IPS DF 6.9 (cell line): Measurements from ENCODE around the gene TDRKH.
"Not testable (repeated sequence)": the region's sequence is repeated elsewhere in the genome, so short reads cannot be mapped to it uniquely, and the experiment has no call there.

Experiments used
- DNase-seq: peaks from one replicate; pipeline ENCODE4 v3.0.0-alpha.2; 2013; ENCODE audit warnings: low read depth, low spot score
- H3K27ac ChIP-seq: one replicate; pipeline ENCODE4 v1.5.1; 2013; ENCODE audit warnings: low read length, control low read depth
- H3K27me3 ChIP-seq: 2 replicates; pipeline ENCODE4 v1.6.1; 2013; ENCODE audit warnings: mild to moderate bottlenecking, low read length; ENCODE audit not compliant: control insufficient read depth, insufficient read depth
- H3K36me3 ChIP-seq: 2 replicates; pipeline ENCODE4 v1.6.1; 2013; ENCODE audit warnings: low read length; ENCODE audit not compliant: control insufficient read depth, insufficient read depth
- H3K4me1 ChIP-seq: 2 replicates; pipeline ENCODE4 v1.6.1; 2013; ENCODE audit warnings: low read length; ENCODE audit not compliant: control insufficient read depth, insufficient read depth
- H3K4me3 ChIP-seq: 2 replicates; pipeline ENCODE4 v1.5.1; 2013; ENCODE audit warnings: mild to moderate bottlenecking, low read length
- H3K9me3 ChIP-seq: 2 replicates; pipeline ENCODE4 v1.6.1; 2013; ENCODE audit warnings: low read length, inconsistent platforms; ENCODE audit not compliant: control insufficient read depth, insufficient read depth
- WGBS: extraction: QIAGEN DNeasy Blood & Tissue Kit; methylation state at CpG from one replicate; pipeline ENCODE4 v1.1.7; 2013; ENCODE audit warnings: mixed read lengths, missing lambda C conversion rate; ENCODE audit not compliant: insufficient read length, insufficient coverage; 5-methylcytosine and 5-hydroxymethylcytosine counted together

TDRKH gene

DNA sequence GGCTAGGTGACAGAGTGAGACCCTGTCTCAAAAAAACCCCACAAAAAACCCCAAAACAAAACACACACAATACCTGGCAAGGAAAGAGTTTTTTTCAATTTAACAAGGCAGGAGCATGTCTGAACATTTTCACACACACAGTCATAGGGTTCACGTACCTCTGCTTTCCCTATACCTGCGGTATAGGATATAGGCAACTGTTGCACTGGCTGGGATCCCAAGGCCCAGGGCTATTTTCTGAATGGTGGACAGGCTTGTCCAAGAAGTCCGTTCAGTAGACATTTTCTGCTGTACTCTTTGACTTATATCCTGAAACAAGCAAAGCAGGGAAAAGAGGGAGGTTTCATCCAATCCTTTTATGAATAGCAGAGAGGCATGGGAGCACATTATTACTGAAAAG, 7.6 kb downstream of the TDRKH start:
- H3K4me3 ChIP-seq: no peak overlapping the region
- DNase-seq: no peak
- no peaks in the 10 kb centered on the region for H3K27me3 ChIP-seq
- no peak overlapping the region for H3K27ac ChIP-seq
- H3K9me3 ChIP-seq: no peaks in the 10 kb centered on the region
- no CpG with 5 or more reads among the region's 3 CpGs for WGBS
- no peaks in the 10 kb centered on the region; the same call in 1 of the 2 replicates for H3K36me3 ChIP-seq
- H3K4me1 ChIP-seq: no peaks in the 10 kb centered on the region

GRCh38 chr1:151782026-151782425, 8.3 kb downstream of the TDRKH start:
- H3K4me3 ChIP-seq, H3K27ac ChIP-seq, H3K27me3 ChIP-seq, H3K36me3 ChIP-seq, H3K9me3 ChIP-seq, DNase-seq, H3K4me1 ChIP-seq: not testable (repeated sequence)
- no CpG with 5 or more reads among the region's 5 CpGs for WGBS

GRCh38 chr1:151780736-151781135, 9.6 kb downstream of the TDRKH start:
- not testable (repeated sequence) for H3K27me3 ChIP-seq
- WGBS: no CpG with 5 or more reads among the region's 5 CpGs

DNA sequence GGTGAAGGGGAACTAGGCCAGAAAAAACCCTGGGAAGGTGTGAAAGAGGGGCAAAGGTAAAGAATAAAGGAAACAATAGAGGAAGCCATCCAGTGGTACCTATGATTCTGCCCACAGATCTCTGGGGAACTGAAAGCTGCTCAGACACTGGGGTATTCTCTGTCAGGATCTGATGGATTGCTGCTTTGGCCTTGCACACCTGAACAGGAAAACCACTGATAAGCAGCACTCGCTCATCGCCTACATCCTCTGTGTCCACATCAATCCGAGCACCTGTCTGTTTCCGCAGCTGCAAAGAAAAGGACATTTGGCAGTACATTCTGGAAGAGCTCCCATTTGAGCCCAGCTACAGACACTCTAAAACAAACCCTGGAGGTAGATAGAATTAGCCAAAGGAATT, 10.4 kb downstream of the TDRKH start:
- Histone ChIP-seq H3K36me3 (no peaks in the 10 kb centered on the region; the same call in 1 of the 2 replicates), H3K27ac (no peak overlapping the region), H3K4me3 (no peak overlapping the region), H3K27me3 (no peaks in the 10 kb centered on the region), H3K9me3 (no peaks in the 10 kb centered on the region), H3K4me1 (no peaks in the 10 kb centered on the region)
- no peak for DNase-seq
- no CpG with 5 or more reads among the region's 4 CpGs for WGBS

More at GRCh38 chr1:151780736-151781135, 9.6 kb downstream of the TDRKH start:
- not testable (repeated sequence) for DNase-seq, H3K4me1 ChIP-seq, H3K27ac ChIP-seq, H3K4me3 ChIP-seq, H3K9me3 ChIP-seq, H3K36me3 ChIP-seq

DNA sequence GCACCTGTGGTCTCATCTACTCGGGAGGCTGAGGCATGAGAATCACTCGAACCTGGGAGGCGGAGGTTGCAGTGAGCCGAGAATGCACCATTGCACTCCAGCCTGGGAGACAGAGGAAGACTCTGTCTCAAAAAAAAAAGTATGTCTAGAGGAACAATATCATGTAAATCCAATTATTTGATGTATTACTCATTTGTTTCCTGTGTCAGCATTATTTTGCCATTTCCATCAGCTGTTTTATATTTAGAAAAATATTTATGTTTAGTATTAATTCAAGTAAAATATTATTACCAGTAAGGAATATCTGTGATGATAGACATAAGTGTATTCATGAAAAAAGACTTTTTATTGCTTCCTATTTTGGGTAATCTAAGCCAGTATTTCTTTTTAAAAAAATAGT, 13.0 kb downstream of the TDRKH start:
- Histone ChIP-seq H3K4me3 (no peak overlapping the region), H3K4me1 (no peaks in the 10 kb centered on the region), H3K27me3 (no peaks in the 10 kb centered on the region), H3K27ac (no peak overlapping the region), H3K9me3 (no peaks in the 10 kb centered on the region), H3K36me3 (no peaks in the 10 kb centered on the region; the same call in 1 of the 2 replicates)
- no CpG with 5 or more reads among the region's 4 CpGs for WGBS
- DNase-seq: no peak

- Histone ChIP-seq H3K27ac (no peak overlapping the region), H3K27me3 (no peaks in the 10 kb centered on the region), H3K36me3 (no peaks in the 10 kb centered on the region; the same call in 1 of the 2 replicates), H3K4me3 (no peak overlapping the region), H3K4me1 (no peaks in the 10 kb centered on the region), H3K9me3 (no peaks in the 10 kb centered on the region)
- DNase-seq: no peak
- no CpG with 5 or more reads among the region's 3 CpGs for WGBS
These were observed 13.6 kb downstream of the TDRKH start for GRCh38 chr1:151776665-151777062.

DNA sequence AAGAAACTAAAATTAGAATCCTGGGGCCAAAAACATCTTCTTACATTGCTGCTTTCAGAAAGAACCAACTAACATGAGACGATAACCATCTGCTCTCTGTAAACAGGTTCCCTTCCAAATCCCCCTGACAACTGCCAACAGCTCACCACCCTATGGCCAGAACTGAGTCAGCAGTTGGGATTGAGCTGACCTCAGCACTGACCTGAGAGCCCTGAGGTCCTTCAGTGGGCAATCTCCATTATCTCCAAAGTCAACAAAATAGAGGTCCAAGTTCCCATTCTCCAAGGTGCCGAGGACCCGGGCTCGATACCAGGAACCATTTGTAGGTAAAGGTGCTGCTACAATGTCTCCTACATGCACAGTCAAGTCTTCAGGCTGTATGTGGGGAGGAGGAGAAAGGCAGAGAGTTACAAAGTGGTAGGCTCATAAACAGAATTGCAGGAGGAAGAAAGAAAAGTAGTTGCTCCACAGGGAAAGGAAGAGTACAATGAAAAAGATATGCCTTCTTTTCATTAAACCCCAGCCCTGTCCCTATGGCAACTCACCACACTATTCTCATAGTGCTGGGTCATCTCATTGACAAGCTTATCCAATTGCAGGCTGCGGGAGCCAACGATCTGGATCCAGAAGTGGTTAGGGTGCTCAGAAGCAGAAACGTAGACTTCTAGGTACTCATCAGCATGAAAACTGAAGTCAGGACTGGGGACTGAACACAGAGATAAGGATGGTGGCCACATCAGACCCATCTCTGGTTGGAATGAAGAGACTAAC, 14.2 kb downstream of the TDRKH start:
- Histone ChIP-seq H3K4me3 (no peak overlapping the region), H3K36me3 (no peaks in the 10 kb centered on the region; the same call in 1 of the 2 replicates), H3K27me3 (no peaks in the 10 kb centered on the region), H3K4me1 (no peaks in the 10 kb centered on the region), H3K27ac (no peak overlapping the region), H3K9me3 (no peaks in the 10 kb centered on the region)
- no CpG with 5 or more reads among the region's 7 CpGs for WGBS
- DNase-seq: no peak

- H3K27me3 ChIP-seq: no peaks in the 10 kb centered on the region
- no peaks in the 10 kb centered on the region; the same call in 1 of the 2 replicates for H3K36me3 ChIP-seq
- H3K27ac ChIP-seq: no peak overlapping the region
- DNase-seq: no peak
- H3K9me3 ChIP-seq: no peaks in the 10 kb centered on the region
- no CpG with 5 or more reads among the region's 3 CpGs for WGBS
- H3K4me1 ChIP-seq: no peaks in the 10 kb centered on the region
- H3K4me3 ChIP-seq: no peak overlapping the region
These were observed 15.9 kb downstream of the TDRKH start for GRCh38 chr1:151774256-151774922.

DNA sequence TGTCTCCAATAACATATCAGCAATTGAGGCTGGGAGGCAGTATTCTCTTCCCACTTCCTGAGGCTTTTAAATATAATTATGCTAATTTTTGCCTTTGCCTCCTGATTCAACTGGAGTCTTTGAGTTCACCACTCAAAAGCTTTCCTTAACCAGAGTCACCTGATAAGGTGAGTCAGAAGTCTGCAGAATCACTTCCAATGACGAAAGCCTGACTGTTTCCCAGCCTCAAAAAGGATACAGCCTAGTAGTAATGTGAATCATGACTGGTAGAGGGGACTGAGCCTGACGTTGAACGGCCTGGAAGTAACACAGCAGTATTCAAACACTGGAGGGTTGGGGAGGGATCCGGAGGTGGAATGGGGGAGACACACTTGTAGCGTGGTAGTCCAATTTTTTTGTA, 16.6 kb downstream of the TDRKH start:
- no peak overlapping the region for H3K27ac ChIP-seq
- WGBS: no CpG with 5 or more reads among the region's 5 CpGs
- DNase-seq: no peak
- H3K27me3 ChIP-seq: no peaks in the 10 kb centered on the region
- H3K4me1 ChIP-seq: no peaks in the 10 kb centered on the region
- H3K36me3 ChIP-seq: no peaks in the 10 kb centered on the region; the same call in 1 of the 2 replicates
- no peaks in the 10 kb centered on the region for H3K9me3 ChIP-seq
- H3K4me3 ChIP-seq: no peak overlapping the region

GRCh38 chr1:151769270-151769669, 21.0 kb downstream of the TDRKH start:
- not testable (repeated sequence) for H3K4me3 ChIP-seq, H3K9me3 ChIP-seq, H3K27ac ChIP-seq, H3K27me3 ChIP-seq, DNase-seq, H3K36me3 ChIP-seq, H3K4me1 ChIP-seq
- WGBS: no CpG with 5 or more reads among the region's 34 CpGs
